HCT116 (cell line): ENCODE measurements around the gene LTBP1. TPM values are rescaled to one million over a fixed set of nuclear protein-coding genes. Genes with fewer than 3 reads are reported as not detected.

ENCODE experiments used
- ATAC-seq: fragments of 200-7000 bp; cut with Tn5 transposase; 2 replicates; pipeline ENCODE4 v1.9.1; 2020; ENCODE audit warnings: mild to moderate bottlenecking, moderate library complexity
- BruUV-seq: library from RNA; stranded (reverse); fragments of 400-500 nt; replicated peaks from 2 replicates; lab custom pipeline; 2021; lab: Mats Ljungman, UMichigan
- CTCF ChIA-PET: fragments of 300-600 bp; sonication (Branson Sonifier 250); formaldehyde crosslinking; loops from one replicate; lab custom pipeline; 2021; ENCODE audit warnings: antibody characterized with exemption; lab: Charles Lee
- POLR2A ChIA-PET: fragments of 300-600, 350-600 bp; sonication (Branson Sonifier 250); formaldehyde crosslinking; loops from one replicate; lab custom pipeline; 2021; ENCODE audit warnings: antibody characterized with exemption; lab: Charles Lee
- RAD21 ChIA-PET, 2 experiments: fragments of 300-600 bp; sonication (Branson Sonifier 250); formaldehyde crosslinking; loops; one replicate each; lab custom pipeline; 2023; ENCODE audit warnings: low total read pairs in 2 of 2; ENCODE audit not compliant: uncharacterized antibody in 2 of 2, unreplicated experiment in 2 of 2, low non-redundant PET in 1 of 2; lab: Charles Lee
- DNase-seq: peaks from one replicate; pipeline ENCODE4 v3.0.0-alpha.2; 2010; ENCODE audit warnings: low read depth, low spot score
- H2AFZ ChIP-seq: fragments of 200-600 bp; shearing (Covaris generic), sonication (generic); 2 replicates; pipeline ENCODE4 v1.6.1; 2017; ENCODE audit warnings: low read depth, mixed run types, mixed read lengths, antibody characterized with exemption, low read length; ENCODE audit not compliant: poor library complexity, severe bottlenecking
- H3K27ac ChIP-seq: 2 replicates; pipeline ENCODE4 v1.5.1; 2012; ENCODE audit warnings: low read depth, low read length
- H3K27me3 ChIP-seq: fragments of 200-600 bp; sonication (generic); 2 replicates; pipeline ENCODE4 v1.6.1; 2016; ENCODE audit warnings: mixed run types, low read length, mixed read lengths; ENCODE audit not compliant: insufficient read depth
- H3K36me3 ChIP-seq, 2 experiments: fragments of 200-500 bp in 1 of 2; fragments of 200-600 bp in 1 of 2; sonication (Bioruptor generic) in 1 of 2; sonication (generic) in 1 of 2; 2 replicates each; pipeline versions ENCODE4 v1.5.1 to v1.6.1; 2014 to 2016; ENCODE audit warnings: low read length in 2 of 2, inconsistent platforms in 1 of 2, mixed read lengths in 1 of 2, mixed run types in 1 of 2; ENCODE audit not compliant: insufficient read depth in 2 of 2, control insufficient read depth in 1 of 2
- H3K4me1 ChIP-seq, 2 experiments: fragments of 200-600 bp in 1 of 2; sonication (generic) in 1 of 2; 2 replicates each; pipeline versions ENCODE4 v1.5.1 to v1.6.1; 2012 to 2017; ENCODE audit warnings: low read length in 2 of 2, inconsistent platforms in 1 of 2, mild to moderate bottlenecking in 1 of 2, mixed read lengths in 1 of 2, mixed run types in 1 of 2, moderate library complexity in 1 of 2; ENCODE audit not compliant: insufficient read depth in 2 of 2, control insufficient read depth in 1 of 2
- H3K4me2 ChIP-seq: fragments of 200-600 bp; sonication (generic); 2 replicates; pipeline ENCODE4 v1.6.1; 2017; ENCODE audit warnings: mixed run types, low read length, mixed read lengths
- H3K4me3 ChIP-seq, 2 experiments: fragments of 200-600 bp in 1 of 2; sonication (generic) in 1 of 2; replicated peaks in 1 of 2; 2 replicates each; pipeline ENCODE4 v1.5.1; 2011 to 2016; ENCODE audit warnings: low read length in 2 of 2, control low read depth in 1 of 2, low read depth in 1 of 2, mild to moderate bottlenecking in 1 of 2, mixed read lengths in 1 of 2, mixed run types in 1 of 2
- H3K79me2 ChIP-seq: fragments of 200-600 bp; sonication (generic); 2 replicates; pipeline ENCODE4 v1.6.1; 2017; ENCODE audit warnings: mild to moderate bottlenecking, mixed run types, low read length, moderate library complexity, mixed read lengths; ENCODE audit not compliant: insufficient read depth
- H3K9ac ChIP-seq: fragments of 200-600 bp; sonication (generic); 2 replicates; pipeline ENCODE4 v1.6.1; 2016; ENCODE audit warnings: low read length, mixed read lengths
- H3K9me2 ChIP-seq: fragments of 200-600 bp; sonication (generic), shearing (Covaris generic); 2 replicates; pipeline ENCODE4 v1.6.1; 2017; ENCODE audit warnings: mixed run types, mild to moderate bottlenecking, moderate library complexity; ENCODE audit not compliant: insufficient read depth
- H3K9me3 ChIP-seq, 2 experiments: fragments of 200-500 bp in 1 of 2; fragments of 200-600 bp in 1 of 2; sonication (Bioruptor generic) in 1 of 2; sonication (generic) in 1 of 2; 2 replicates each; pipeline ENCODE4 v1.6.1; 2014 to 2017; ENCODE audit warnings: low read length in 2 of 2, mixed read lengths in 2 of 2, inconsistent platforms in 1 of 2, low read depth in 1 of 2, mild to moderate bottlenecking in 1 of 2, mixed run types in 1 of 2, moderate library complexity in 1 of 2; ENCODE audit not compliant: control insufficient read depth in 1 of 2, insufficient read depth in 1 of 2
- H4K20me1 ChIP-seq: fragments of 200-600 bp; sonication (generic), shearing (Covaris generic); 2 replicates; pipeline ENCODE4 v1.6.1; 2017; ENCODE audit warnings: mixed run types, mild to moderate bottlenecking, moderate library complexity; ENCODE audit not compliant: insufficient read depth
- CBX3 ChIP-seq: IDR thresholded peaks from 2 replicates; pipeline ENCODE4 v1.6.1; 2012; ENCODE audit warnings: low read depth
- CEBPB ChIP-seq: IDR thresholded peaks from 2 replicates; pipeline ENCODE4 v1.6.1; 2012; ENCODE audit warnings: low read depth
- EZH2 ChIP-seq: fragments of 200-600 bp; sonication (generic); IDR thresholded peaks from 2 replicates; pipeline ENCODE4 v1.6.1; 2017; ENCODE audit warnings: antibody characterized with exemption, mixed run types
- EZH2phosphoT487 ChIP-seq: fragments of 200-600 bp; IDR thresholded peaks from 2 replicates; pipeline ENCODE4 v1.6.1; 2018; ENCODE audit warnings: antibody characterized with exemption, borderline replicate concordance
- FOSL1 ChIP-seq: IDR thresholded peaks from 2 replicates; pipeline ENCODE4 v1.6.1; 2012; ENCODE audit warnings: low read depth
- MAX ChIP-seq: IDR thresholded peaks from 2 replicates; pipeline ENCODE4 v1.6.1; 2012
- POLR2A ChIP-seq: IDR thresholded peaks from 2 replicates; pipeline ENCODE4 v1.7.0; 2011; ENCODE audit warnings: borderline replicate concordance; ENCODE audit not compliant: insufficient read depth, insufficient read length; ENCODE audit errors: extremely low read depth
- POLR2AphosphoS5 ChIP-seq: IDR thresholded peaks from 2 replicates; pipeline ENCODE4 v1.6.1; 2011; ENCODE audit warnings: mild to moderate bottlenecking, low read depth, low read length, moderate library complexity
- RAD21 ChIP-seq: IDR thresholded peaks from 2 replicates; pipeline ENCODE4 v1.6.1; 2012; ENCODE audit warnings: low read depth, mild to moderate bottlenecking
- SIN3A ChIP-seq: IDR thresholded peaks from 2 replicates; pipeline ENCODE4 v1.6.1; 2012; ENCODE audit warnings: low read depth
- SP1 ChIP-seq: IDR thresholded peaks from 2 replicates; pipeline ENCODE4 v1.6.1; 2012; ENCODE audit warnings: low read depth
- TCF7L2 ChIP-seq: IDR thresholded peaks from 2 replicates; pipeline ENCODE4 v1.7.0; 2011; ENCODE audit warnings: borderline replicate concordance, inconsistent platforms; ENCODE audit not compliant: insufficient read depth, insufficient read length; ENCODE audit errors: extremely low read depth
- YY1 ChIP-seq: IDR thresholded peaks from 2 replicates; pipeline ENCODE4 v1.6.1; 2011; ENCODE audit warnings: low read length, low read depth, moderate library complexity, mild to moderate bottlenecking; ENCODE audit not compliant: insufficient replicate concordance; ENCODE audit errors: extremely low read depth
- ZFX ChIP-seq: fragments of 450-650 bp; IDR thresholded peaks from 2 replicates; pipeline ENCODE4 v1.6.1; 2017
- ZNF274 ChIP-seq: fragments of 200-500 bp; sonication (Bioruptor generic); IDR thresholded peaks from 2 replicates; pipeline ENCODE4 v1.6.1; 2014; ENCODE audit warnings: mild to moderate bottlenecking, low read depth, low read length, inconsistent platforms
- intact Hi-C: fragments of 100-400 bp; cut with micrococcal nuclease; formaldehyde crosslinking; loops from 2 replicates; pipeline ENCODE4 v1.10.0; 2022
- total RNA-seq: library from RNA; stranded (reverse); gene quantifications from one replicate; pipeline ENCODE4 v1.2.1, GENCODE V29; 2021; ENCODE audit not compliant: unreplicated experiment
- TF ChIP-seq, protein P1 (sequence below): IDR thresholded peaks from 2 replicates; pipeline ENCODE4 v1.6.1; 2012; ENCODE audit warnings: low read depth
- TF ChIP-seq, protein P2 (sequence below): IDR thresholded peaks from 2 replicates; pipeline ENCODE4 v1.6.1; 2012

Gene LTBP1
- total RNA-seq, 1 experiment from 2014 or later, result 5.1 TPM

- Histone ChIP-seq H3K4me3 (no peak overlapping the region), H3K36me3 (no peaks in the 10 kb centered on the region), H3K27me3 (no peaks in the 10 kb centered on the region), H3K9me3 (no peaks in the 10 kb centered on the region), H3K9me2 (no peaks in the 10 kb centered on the region), H3K79me2 (no peaks in the 10 kb centered on the region), H3K4me2 (no peak overlapping the region), H4K20me1 (no peaks in the 10 kb centered on the region), H3K4me1 (no peaks in the 10 kb centered on the region), H3K9ac (no peak overlapping the region), H2AFZ (no peak overlapping the region), H3K27ac (no peak overlapping the region)
- DNase-seq (no peak), ATAC-seq (no peak)
- no TSS peak for BruUV-seq
- intact Hi-C loops, result loop anchor here (5.0 kb wide), 1 partner anchor 155 kb away; no protein-coding TSS in a partner anchor
- ChIA-PET CTCF (no interaction called here), POLR2A (no interaction called here), RAD21 (no interaction called here)
- TF ChIP-seq YY1, result no peak
- no peak for TF ChIP-seq CBX3
- TF ChIP-seq EZH2phosphoT487, result no peak
- TF ChIP-seq ZFX, result no peak
- TF ChIP-seq, protein P1, sequence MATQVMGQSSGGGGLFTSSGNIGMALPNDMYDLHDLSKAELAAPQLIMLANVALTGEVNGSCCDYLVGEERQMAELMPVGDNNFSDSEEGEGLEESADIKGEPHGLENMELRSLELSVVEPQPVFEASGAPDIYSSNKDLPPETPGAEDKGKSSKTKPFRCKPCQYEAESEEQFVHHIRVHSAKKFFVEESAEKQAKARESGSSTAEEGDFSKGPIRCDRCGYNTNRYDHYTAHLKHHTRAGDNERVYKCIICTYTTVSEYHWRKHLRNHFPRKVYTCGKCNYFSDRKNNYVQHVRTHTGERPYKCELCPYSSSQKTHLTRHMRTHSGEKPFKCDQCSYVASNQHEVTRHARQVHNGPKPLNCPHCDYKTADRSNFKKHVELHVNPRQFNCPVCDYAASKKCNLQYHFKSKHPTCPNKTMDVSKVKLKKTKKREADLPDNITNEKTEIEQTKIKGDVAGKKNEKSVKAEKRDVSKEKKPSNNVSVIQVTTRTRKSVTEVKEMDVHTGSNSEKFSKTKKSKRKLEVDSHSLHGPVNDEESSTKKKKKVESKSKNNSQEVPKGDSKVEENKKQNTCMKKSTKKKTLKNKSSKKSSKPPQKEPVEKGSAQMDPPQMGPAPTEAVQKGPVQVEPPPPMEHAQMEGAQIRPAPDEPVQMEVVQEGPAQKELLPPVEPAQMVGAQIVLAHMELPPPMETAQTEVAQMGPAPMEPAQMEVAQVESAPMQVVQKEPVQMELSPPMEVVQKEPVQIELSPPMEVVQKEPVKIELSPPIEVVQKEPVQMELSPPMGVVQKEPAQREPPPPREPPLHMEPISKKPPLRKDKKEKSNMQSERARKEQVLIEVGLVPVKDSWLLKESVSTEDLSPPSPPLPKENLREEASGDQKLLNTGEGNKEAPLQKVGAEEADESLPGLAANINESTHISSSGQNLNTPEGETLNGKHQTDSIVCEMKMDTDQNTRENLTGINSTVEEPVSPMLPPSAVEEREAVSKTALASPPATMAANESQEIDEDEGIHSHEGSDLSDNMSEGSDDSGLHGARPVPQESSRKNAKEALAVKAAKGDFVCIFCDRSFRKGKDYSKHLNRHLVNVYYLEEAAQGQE, result no peak
- no peak for TF ChIP-seq FOSL1
- TF ChIP-seq SP1, result no peak
- TF ChIP-seq, protein P2, sequence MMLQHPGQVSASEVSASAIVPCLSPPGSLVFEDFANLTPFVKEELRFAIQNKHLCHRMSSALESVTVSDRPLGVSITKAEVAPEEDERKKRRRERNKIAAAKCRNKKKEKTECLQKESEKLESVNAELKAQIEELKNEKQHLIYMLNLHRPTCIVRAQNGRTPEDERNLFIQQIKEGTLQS, result no peak
- no peak for TF ChIP-seq POLR2AphosphoS5
- TF ChIP-seq RAD21, result no peak
- no peak for TF ChIP-seq CEBPB
- no peak for TF ChIP-seq TCF7L2
- no peak for TF ChIP-seq POLR2A
- no peak for TF ChIP-seq SIN3A
- TF ChIP-seq ZNF274, result no peak
- TF ChIP-seq MAX, result no peak
- no peak for TF ChIP-seq EZH2
Measured at GRCh38 chr2:32931945-32932709, 14.6 kb upstream of the LTBP1 start.
